A549 (cell line): ENCODE data around the gene SGPL1. TPM values are rescaled to one million over a fixed set of nuclear protein-coding genes. Genes with fewer than 3 reads are reported as not detected.

Experiments
- ATAC-seq, 2 experiments: fragments of 200-7000 bp in 1 of 2; fragments of >200 bp in 1 of 2; cut with Nextera tagmentation in 1 of 2; cut with Tn5 transposase in 1 of 2; 3 replicates each; pipeline versions ENCODE4 v1.8.0 to v1.9.1; 2018 to 2020; ENCODE audit warnings: mild to moderate bottlenecking in 1 of 2, moderate library complexity in 1 of 2
- CTCF ChIA-PET: fragments of 300-600 bp; sonication (Branson Sonifier 250); formaldehyde crosslinking; extraction: SDS; loops from one replicate; lab custom pipeline; 2021; ENCODE audit warnings: antibody characterized with exemption, inconsistent platforms; lab: Yijun Ruan, JAX
- POLR2A ChIA-PET: fragments of 350-600 bp; formaldehyde crosslinking; extraction: SDS; loops from one replicate; lab custom pipeline; 2021; ENCODE audit warnings: antibody characterized with exemption, inconsistent platforms; lab: Yijun Ruan, JAX
- DNase-seq, 2 experiments: peaks; one replicate each; pipeline versions ENCODE4 v3.0.0 to v3.0.0-alpha.2; 2011 to 2016; ENCODE audit warnings: low read depth in 1 of 2, low spot score in 1 of 2
- FAIRE-seq: peaks from 2 replicates; lab custom pipeline; 2011; peaks lifted over from hg19 to GRCh38; lab: Jason Lieb, UNC
- H3K27ac ChIP-seq, 2 experiments: fragments of >200 bp; sonication (Bioruptor Twin); formaldehyde crosslinking; 3 replicates each; pipeline ENCODE4 v1.5.1; 2016 to 2017
- H3K4me1 ChIP-seq: fragments of >200 bp; sonication (Bioruptor Twin); formaldehyde crosslinking; 3 replicates; pipeline ENCODE4 v1.6.1; 2016
- H3K4me2 ChIP-seq: fragments of >200 bp; sonication (Bioruptor Twin); formaldehyde crosslinking; 3 replicates; pipeline ENCODE4 v1.6.1; 2016
- H3K4me3 ChIP-seq: fragments of >200 bp; sonication (Bioruptor Twin); formaldehyde crosslinking; 3 replicates; pipeline ENCODE4 v1.5.1; 2016
- H3K9me3 ChIP-seq: fragments of >200 bp; sonication (Bioruptor Twin); formaldehyde crosslinking; 3 replicates; pipeline ENCODE4 v1.6.1; 2016
- BCL3 ChIP-seq: fragments of >200 bp; sonication (Bioruptor Twin); formaldehyde crosslinking; IDR thresholded peaks from 3 replicates; pipeline ENCODE4 v1.6.1; 2016
- CBX8 ChIP-seq: fragments of 200-600 bp; sonication (generic); IDR thresholded peaks from 2 replicates; pipeline ENCODE4 v1.6.1; 2016
- EHMT2 ChIP-seq: fragments of 200-600 bp; sonication (generic); IDR thresholded peaks from 2 replicates; pipeline ENCODE4 v1.6.1; 2016; ENCODE audit warnings: antibody characterized with exemption, low read depth, mild to moderate bottlenecking, moderate library complexity
- ESRRA ChIP-seq: fragments of 150-350 bp; IDR thresholded peaks from 2 replicates; pipeline ENCODE4 v1.6.1; 2014; ENCODE audit warnings: mild to moderate bottlenecking, low read length, borderline replicate concordance
- HDAC2 ChIP-seq: fragments of 200-600 bp; sonication (generic); IDR thresholded peaks from 2 replicates; pipeline ENCODE4 v1.6.1; 2016
- HEYL ChIP-seq: fragments of 250-450 bp; sonication (Bioruptor Pico); IDR thresholded peaks from 2 replicates; pipeline ENCODE4 v1.8.0; 2021; ENCODE audit warnings: mild to moderate bottlenecking, moderate library complexity
- HOXB13 ChIP-seq: fragments of 250-450 bp; sonication (Bioruptor Pico); IDR thresholded peaks from 2 replicates; pipeline ENCODE4 v1.5.0; 2020; ENCODE audit warnings: low read depth, mild to moderate bottlenecking, moderate library complexity
- JUN ChIP-seq, 2 experiments: fragments of >200 bp; sonication (Bioruptor Twin); formaldehyde crosslinking; IDR thresholded peaks; 2 replicates in 1 of 2; 3 replicates in 1 of 2; pipeline ENCODE4 v1.6.1; 2016 to 2017
- JUNB ChIP-seq: fragments of >200 bp; sonication (Bioruptor Twin); formaldehyde crosslinking; IDR thresholded peaks from 2 replicates; pipeline ENCODE4 v1.6.1; 2016
- KDM1A ChIP-seq: fragments of 200-600 bp; sonication (generic); IDR thresholded peaks from 2 replicates; pipeline ENCODE4 v1.6.1; 2016; ENCODE audit warnings: low read depth, mild to moderate bottlenecking
- MAZ ChIP-seq: fragments of 150-350 bp; IDR thresholded peaks from 2 replicates; pipeline ENCODE4 v1.6.1; 2014; ENCODE audit warnings: antibody characterized with exemption, low read depth, low read length, borderline replicate concordance
- MYC ChIP-seq: IDR thresholded peaks from 2 replicates; pipeline ENCODE4 v1.6.1; 2012; ENCODE audit warnings: mild to moderate bottlenecking, inconsistent platforms, low read length, improper control_type of control experiment, borderline replicate concordance
- NPAS2 ChIP-seq: fragments of 250-450 bp; sonication (Bioruptor Pico); IDR thresholded peaks from 2 replicates; pipeline ENCODE4 v1.8.0; 2022; ENCODE audit warnings: mild to moderate bottlenecking, moderate library complexity, borderline replicate concordance
- NR3C1 ChIP-seq: fragments of >200 bp; sonication (Bioruptor Twin); formaldehyde crosslinking; IDR thresholded peaks from 3 replicates; pipeline ENCODE4 v1.6.1; 2017
- POLR2A ChIP-seq: IDR thresholded peaks from 2 replicates; pipeline ENCODE4 v1.6.1; 2012; ENCODE audit warnings: mild to moderate bottlenecking, low read length
- SREBF2 ChIP-seq: fragments of 450-650 bp; IDR thresholded peaks from 2 replicates; pipeline ENCODE4 v1.6.1; 2014; ENCODE audit warnings: mild to moderate bottlenecking, moderate library complexity
- WGBS: methylation state at CpG from one replicate; pipeline ENCODE4 v1.1.6; 2017; ENCODE audit errors: missing lambda C conversion rate; 5-methylcytosine and 5-hydroxymethylcytosine counted together
- polyA plus RNA-seq, 4 experiments: library from polyadenylated mRNA; depleted of rRNA in 3 of 4; stranded (reverse); fragments of >200 nt; fragmentation: RNase III in 1 of 4; extraction: RNeasy Plus Mini Kit Qiagen cat#74134 plus additional on column Dnase treatment in 1 of 4; gene quantifications; 2 replicates in 3 of 4; 3 replicates in 1 of 4; pipeline ENCODE4 v1.2.3, GENCODE V29; 2011 to 2017
- TF ChIP-seq, protein P1 (sequence below): IDR thresholded peaks from 2 replicates; pipeline ENCODE4 v1.6.1; 2012
- TF ChIP-seq, protein P2 (sequence below): fragments of 150-350 bp; IDR thresholded peaks from 2 replicates; pipeline ENCODE4 v1.6.1; 2014; ENCODE audit warnings: low read depth, mild to moderate bottlenecking, low read length
- TF ChIP-seq, protein P3 (sequence below): fragments of 450-650 bp; IDR thresholded peaks from 2 replicates; pipeline ENCODE4 v1.6.1; 2014; ENCODE audit warnings: antibody characterized with exemption

SGPL1 gene
- polyA plus RNA-seq, 2 of the 4 experiments (the other 2 are of a cell fraction): 32.2 to 49.8 TPM

- TF ChIP-seq SREBF2: no peak
- TF ChIP-seq MAZ: no peak
- TF ChIP-seq JUN (IDR thresholded peaks at IDR 0.05): no peak
- no peak for TF ChIP-seq CBX8
- TF ChIP-seq, protein P1, sequence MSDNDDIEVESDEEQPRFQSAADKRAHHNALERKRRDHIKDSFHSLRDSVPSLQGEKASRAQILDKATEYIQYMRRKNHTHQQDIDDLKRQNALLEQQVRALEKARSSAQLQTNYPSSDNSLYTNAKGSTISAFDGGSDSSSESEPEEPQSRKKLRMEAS: no peak
- no peak for TF ChIP-seq NR3C1
These were observed 35.0 kb upstream of the SGPL1 start (continued) for GRCh38 chr10:70780772-70781171.

DNA sequence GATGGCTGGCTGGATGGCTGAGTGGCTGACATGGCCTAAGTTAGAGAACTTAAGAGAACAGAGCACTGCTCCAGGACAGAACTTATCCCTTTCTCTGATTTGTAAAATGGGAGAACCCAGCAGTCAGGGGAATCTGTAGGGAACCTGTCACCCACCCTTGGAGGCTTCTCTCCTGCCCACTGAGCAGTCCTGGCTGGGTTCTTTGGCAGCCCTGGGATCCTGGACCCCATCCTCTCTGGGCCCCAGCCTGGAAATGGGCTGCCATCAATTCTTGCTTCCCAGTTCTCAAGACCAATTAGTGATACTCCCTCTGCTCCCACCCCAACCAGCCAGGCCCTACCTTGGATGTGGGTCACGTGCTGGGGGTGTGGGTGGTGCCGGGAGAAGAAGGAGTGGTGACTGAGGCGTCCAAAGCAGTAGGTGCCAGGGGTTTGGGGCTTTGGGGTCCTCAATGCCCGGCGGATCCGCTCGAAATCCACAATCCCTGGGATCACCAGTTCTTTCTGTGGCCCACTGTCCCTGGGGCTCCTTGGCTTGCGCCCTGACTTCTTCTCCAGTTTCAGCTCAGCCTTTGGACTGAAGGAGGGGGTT is 34.2 kb upstream of the SGPL1 start:
- Histone ChIP-seq H3K4me2 (no peak overlapping the region), H3K4me3 (no peak overlapping the region), H3K4me1 (no peaks in the 10 kb centered on the region), H3K9me3 (no peaks in the 10 kb centered on the region), H3K27ac (no peak overlapping the region)
- FAIRE-seq (no peak), ATAC-seq (no peak), DNase-seq (no peak)
- WGBS: 73% methylated on average over 8 of the region's 8 CpGs
- TF ChIP-seq CBX8 (no peak), EHMT2 (no peak)
- ChIA-PET CTCF (interaction anchor here (0.8 to 1.2 kb wide), 3 partner anchors 7 to 33 kb away, joined by 3 to 5 read pairs (median 3); no protein-coding TSS in a partner anchor), POLR2A (no interaction called here)

DNA sequence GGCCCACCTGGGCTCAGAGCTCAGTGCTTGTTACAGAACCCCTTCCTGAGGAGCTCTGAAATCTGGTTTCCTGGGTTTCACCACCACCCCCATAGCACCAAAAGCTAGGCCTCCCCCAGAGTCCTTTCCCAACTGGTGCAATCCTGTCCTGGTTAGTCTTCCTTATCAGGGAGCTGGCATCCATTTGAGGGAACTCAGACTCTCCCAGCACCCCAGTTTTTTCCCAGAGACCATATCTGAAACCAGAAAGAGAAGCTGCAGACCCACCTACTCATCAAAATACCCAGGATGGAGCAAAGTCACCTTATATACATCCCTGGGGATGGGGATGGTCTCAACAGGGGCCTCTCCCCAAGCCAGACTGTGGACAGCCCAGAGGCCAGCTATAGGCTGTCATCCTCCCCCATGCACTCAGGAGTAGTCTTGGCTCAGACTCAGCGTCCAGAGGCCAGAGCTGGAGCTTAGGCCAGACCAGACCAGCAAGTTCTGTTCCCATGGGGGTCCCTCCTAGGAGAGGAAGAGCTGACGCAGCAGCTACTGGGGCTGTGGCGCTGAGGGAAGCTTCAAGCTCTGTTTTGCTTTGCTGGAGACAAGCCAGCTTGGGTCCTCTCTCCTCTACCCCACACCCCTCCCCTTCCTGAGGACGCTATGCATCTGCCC is 33.5 kb upstream of the SGPL1 start:
- ChIA-PET CTCF (interaction anchor here (0.8 to 1.1 kb wide), 4 partner anchors 8 to 320 kb away, joined by 3 to 4 read pairs (median 3); no protein-coding TSS in a partner anchor), POLR2A (no interaction called here)
- ATAC-seq (no peak), FAIRE-seq (no peak), DNase-seq (no peak)
- no peak overlapping the region for H3K4me2 ChIP-seq
- no peak overlapping the region for H3K4me3 ChIP-seq
- no peak overlapping the region for H3K27ac ChIP-seq
- no peak for TF ChIP-seq ESRRA
- TF ChIP-seq HOXB13 (CRISPR knock-in tag): no peak
- no peak for TF ChIP-seq BCL3
- no peak for TF ChIP-seq HDAC2
- TF ChIP-seq MYC: no peak
- TF ChIP-seq, protein P2, sequence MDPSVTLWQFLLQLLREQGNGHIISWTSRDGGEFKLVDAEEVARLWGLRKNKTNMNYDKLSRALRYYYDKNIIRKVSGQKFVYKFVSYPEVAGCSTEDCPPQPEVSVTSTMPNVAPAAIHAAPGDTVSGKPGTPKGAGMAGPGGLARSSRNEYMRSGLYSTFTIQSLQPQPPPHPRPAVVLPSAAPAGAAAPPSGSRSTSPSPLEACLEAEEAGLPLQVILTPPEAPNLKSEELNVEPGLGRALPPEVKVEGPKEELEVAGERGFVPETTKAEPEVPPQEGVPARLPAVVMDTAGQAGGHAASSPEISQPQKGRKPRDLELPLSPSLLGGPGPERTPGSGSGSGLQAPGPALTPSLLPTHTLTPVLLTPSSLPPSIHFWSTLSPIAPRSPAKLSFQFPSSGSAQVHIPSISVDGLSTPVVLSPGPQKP: no peak
- no peak for TF ChIP-seq POLR2A
- TF ChIP-seq NR3C1: no peak
- no peak for TF ChIP-seq NPAS2 (CRISPR knock-in tag)
- no peak for TF ChIP-seq HEYL
- no peak for TF ChIP-seq JUNB
- TF ChIP-seq KDM1A: no peak
- TF ChIP-seq SREBF2: no peak
- TF ChIP-seq, protein P3, sequence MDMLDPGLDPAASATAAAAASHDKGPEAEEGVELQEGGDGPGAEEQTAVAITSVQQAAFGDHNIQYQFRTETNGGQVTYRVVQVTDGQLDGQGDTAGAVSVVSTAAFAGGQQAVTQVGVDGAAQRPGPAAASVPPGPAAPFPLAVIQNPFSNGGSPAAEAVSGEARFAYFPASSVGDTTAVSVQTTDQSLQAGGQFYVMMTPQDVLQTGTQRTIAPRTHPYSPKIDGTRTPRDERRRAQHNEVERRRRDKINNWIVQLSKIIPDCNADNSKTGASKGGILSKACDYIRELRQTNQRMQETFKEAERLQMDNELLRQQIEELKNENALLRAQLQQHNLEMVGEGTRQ: no peak
- H3K9me3 ChIP-seq: no peaks in the 10 kb centered on the region
- 74% methylated on average over 3 of the region's 4 CpGs for WGBS
- no peaks in the 10 kb centered on the region for H3K4me1 ChIP-seq
